Stimulated activated CD8-positive, alpha-beta memory T cell treated with anti-CD3 and anti-CD28 coated beads, Interleukin-4, amount 100 ng/mL, for 24 hours (primary cell): ENCODE data around the gene GRIK4.

Experiments
- DNase-seq: peaks from one replicate; pipeline ENCODE4 v3.0.0-alpha.2; 2020; ENCODE audit warnings: low read depth

Gene GRIK4

DNA sequence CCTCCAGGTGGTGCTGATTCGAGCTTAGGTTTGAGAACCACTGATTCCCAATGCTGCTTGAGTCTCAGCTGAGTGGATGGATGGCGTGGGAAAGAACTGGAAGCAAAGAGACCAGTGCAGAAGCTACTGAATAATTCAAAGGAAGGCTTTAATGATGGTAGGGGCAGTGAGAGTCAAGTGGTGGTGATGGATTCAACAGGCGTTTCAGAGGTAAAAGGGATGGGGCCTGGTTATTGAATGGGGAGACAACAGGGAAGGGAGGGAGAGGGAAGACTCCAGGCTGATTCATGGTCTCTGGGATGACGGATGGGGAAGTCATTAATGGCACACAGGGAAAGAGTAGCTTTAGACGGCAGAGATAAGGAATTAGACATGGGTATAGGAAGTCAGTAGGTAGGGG, 408.0 kb downstream of the GRIK4 start:
- no peak for DNase-seq

DNA sequence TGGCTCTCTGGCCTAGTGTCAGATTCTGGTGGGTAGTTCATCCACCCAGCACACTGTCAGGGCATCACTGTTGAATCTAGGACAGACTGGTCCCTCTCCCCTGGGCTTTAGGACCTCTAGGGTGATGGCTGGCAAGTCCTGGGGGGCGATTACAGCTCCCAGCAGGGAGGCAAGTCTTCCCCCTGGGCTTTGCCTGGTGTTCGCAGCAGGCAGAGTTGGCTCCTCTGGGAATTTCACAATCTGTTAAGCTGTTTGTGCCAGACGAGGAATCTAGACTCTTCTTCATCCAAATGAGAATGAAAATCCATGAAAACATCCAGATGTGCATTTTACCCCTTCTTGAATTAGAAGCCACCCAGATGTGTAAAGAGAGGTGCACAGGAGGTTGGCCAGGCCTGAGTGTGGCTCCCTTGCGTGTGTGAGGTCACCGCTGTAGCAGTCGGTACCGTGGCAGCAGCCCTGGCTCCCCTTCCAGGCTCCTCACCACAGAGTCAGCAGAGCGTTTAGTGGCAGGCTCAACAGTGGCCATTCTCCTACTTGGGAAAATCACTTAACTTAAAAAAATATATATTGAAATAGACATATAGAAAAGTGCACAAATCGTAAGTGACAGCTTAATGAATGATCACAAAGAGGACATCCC, 412.4 kb downstream of the GRIK4 start:
- DNase-seq = no peak

DNA sequence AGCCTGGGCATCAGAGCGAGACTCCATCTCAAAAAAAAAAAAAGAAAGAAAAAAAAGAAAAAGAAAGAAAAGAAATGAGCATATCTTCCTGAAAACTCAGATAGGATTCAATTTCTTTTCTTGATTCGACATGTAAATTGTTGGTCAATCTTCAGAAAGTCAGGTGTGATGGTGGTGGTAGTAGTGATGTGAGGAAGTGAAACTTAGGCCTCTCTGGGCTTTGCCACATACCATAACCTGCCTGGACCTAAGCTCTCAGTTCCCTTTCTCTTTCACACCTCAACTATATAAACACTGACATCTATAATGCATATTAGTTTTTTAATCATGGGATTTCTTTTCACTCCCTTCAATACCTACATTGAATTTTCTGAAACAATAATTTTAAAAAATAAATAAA, 414.4 kb downstream of the GRIK4 start:
- DNase-seq = no peak

DNA sequence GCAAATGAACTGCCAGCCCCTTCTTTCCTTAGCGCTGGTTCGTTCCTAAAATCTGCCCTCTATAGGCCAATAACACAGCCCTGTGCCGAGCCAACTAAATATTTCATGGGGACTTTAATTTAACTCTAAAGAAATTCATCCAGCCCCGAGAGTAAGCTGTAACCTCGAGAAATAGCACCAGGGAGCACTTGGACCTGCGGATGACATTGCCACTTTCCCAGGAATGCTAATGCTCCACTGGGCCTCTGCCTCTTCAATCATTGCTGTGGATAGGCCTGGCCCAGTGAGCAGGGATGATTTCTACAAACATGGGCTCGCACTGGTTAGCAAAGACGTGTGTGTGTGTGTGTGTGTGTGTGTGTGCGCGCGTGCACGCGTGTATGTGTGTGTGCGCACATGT, 417.1 kb downstream of the GRIK4 start:
- no peak for DNase-seq

DNA sequence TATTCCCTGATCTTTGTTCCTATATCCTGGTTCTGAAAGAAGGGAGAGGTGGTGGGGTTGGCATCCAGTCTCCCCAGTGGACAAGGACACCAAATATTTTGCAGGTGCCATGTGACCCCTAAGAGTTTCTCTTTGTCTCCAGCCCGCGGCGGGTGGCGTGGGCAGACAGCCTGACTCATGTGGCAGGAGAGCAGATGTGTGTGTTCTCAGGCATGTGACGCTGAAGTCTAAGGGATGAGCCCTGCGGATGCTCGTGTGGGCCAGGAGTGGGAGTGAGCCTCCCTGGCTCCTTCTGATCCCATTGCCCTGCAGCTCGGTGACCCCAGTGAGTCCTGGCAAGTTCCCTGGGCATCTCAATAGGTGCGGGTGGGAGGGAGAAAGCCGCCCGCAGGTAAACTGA, 417.5 kb downstream of the GRIK4 start:
- no peak for DNase-seq

DNA sequence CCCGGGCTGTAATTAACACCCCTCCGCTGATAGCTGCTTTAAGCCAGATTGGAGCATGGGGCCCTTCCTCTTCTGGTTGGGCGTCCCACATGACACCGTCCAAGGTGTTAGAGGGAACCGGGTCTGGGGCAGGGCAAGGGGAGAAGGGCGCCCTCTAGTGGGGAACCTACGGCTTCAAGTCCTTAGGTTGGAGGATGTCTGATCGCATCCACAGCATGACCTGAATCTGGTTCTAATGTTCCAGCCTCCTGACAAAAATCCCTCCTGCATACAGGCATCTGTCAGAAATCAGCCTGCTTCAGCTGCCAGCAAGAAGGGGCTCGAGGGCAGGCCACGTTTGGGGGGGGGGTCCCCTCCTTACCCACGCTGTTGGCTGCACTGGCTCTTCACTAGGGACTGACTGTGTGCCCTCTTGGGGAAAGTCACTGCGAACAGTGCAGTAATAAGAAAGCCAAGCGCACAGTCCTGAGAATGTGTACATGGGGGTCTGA, 418.2 kb downstream of the GRIK4 start:
- DNase-seq = peak; percentile 14

DNA sequence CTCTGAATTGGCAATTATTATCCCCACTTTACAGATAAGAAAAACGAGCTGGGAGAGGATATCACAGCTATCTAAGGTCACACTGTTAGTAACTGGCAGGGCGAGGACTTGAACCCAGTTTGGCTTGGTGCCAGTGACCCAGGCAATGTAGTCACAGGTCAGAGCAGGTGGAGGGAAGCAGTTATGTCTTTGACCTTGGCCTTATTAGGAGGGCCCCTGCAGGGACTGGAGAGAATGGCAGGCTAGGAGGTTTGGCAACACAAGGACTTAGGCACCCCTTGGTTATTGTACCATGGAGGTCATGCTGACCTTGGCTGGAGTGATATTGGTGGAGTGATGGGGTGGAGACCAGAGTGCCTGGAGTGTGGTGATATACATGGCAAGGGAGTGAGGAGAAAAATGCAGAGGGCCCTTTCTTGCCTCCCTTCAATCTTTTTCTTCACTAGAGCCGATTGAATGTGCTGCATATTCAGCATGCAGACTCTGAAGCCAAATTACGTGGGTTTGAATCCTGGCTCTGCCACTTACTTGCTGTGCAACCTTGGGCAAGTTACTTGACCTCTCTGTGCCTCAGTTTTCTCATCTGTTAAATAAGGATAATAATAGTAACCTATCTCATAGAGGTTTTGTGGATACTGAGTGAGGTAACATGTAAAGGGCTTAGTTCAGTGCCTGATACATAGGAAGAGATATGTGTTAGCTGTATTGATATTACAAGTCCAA, 419.7 kb downstream of the GRIK4 start:
- no peak for DNase-seq

DNA sequence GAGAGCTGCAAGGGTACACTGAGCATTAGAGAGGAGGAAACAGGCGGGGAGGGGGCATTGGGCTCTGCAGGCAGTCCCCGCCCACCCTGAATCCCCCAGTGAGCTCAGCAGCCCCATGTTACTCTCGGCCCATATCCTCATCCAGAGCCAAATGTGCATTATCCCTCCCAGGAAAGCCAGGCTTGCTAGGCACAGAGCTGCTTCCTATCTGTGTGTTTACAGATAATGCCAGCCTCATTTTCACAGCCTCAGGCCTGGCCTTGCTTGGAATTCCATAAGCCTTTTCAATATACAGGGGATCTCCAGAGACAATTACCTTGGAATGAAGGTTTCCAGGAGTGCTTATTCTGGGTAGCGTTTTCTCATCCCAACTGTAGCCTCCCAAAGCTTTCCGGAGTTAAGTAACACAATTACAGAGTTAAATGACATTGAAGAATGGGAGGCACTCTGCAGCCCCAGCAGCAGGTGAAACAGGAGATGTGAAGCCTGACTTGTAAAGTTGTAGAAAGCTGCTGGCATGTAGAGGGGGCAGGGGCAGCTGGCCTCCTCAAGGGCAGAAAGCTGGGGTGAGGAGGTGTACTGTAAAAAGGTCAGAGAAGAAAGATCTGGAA, 420.9 kb downstream of the GRIK4 start:
- no peak for DNase-seq

DNA sequence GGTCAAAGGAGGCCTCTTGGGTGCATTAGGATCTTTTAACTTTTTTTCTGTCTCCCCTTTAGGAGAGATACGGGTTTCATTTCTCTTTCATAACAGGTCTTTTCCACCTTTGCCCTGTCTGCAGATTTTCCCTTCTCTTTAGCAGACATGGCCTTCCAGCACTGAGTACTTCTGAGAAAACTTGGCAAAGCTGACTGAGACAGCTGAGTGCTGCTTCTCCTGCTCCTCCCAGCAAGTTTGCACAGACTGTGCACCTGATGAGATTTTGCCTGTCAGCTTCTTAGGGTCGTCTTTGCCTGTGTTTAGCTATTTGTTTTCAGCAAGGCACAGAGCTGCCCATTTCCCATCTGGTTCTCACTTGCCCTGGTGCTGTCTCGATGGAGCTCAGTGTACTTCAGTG, 424.8 kb downstream of the GRIK4 start:
- DNase-seq = no peak

DNA sequence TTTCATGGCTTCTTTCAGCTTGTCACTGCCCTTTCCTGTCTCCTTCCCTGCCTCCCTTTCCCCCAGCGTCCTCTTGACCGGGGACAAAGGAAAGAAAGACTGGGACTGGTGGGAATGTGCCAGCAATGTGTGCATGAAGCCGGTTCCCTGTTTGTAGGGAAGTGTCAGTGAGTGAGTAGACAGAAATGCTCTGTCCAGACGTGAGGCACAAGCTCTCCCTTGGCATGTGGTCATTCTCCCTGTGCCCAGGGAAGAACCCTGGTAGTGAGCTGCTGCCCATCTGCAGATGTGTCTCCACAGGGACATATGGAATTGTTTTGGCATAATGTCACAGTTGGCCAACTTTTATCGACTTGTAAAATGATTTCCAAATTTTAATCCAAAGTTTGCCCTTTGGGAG, 426.0 kb downstream of the GRIK4 start:
- DNase-seq = no peak

DNA sequence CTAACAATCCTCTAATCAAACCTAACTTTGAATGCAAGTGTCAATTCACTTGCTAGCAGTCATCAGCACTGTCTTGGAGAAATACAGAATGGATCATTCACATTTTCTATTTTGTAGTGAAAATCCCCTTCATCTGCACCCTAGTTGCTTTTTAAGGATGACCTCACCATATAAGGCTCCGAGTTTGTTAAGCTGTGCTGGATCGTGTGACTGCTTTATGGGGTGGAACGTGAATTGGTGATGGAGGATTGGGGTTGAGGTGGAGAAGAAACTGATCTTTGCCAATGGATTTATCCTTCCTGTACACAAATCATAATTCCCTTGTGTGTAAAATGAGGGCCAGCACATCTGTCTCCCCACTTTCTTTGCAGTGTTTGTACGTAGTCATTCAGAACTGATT, 426.7 kb downstream of the GRIK4 start:
- no peak for DNase-seq

DNA sequence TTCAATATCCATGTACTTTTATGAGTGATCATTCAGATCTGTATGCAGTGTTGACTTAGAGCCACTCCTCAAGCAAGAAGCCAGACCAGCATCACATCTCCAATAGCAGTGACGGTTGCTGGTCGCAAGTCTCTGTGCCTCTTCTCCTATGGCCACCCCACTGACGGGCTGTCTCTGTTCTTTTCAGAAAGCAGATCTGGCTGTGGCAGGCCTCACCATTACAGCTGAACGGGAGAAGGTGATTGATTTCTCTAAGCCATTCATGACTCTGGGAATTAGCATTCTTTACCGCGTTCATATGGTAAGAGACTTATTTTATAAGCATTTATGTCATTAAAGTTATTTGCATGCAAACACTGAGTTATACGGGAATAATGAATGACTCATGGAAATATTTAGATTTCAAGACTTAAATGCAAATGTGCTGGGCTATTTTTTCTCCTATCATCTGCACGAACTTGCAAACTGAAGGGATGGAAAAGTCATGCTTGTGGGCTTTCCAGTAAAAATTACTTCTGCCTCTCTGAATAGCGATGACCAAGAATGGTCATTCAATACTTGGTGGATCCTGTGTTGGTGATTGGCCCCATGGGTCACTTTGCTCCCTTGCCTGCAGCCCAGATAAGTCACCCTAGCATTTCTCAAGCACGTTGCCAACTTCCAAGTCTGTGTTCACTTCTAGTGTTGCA, 428.8 kb downstream of the GRIK4 start:
- DNase-seq = no peak

DNA sequence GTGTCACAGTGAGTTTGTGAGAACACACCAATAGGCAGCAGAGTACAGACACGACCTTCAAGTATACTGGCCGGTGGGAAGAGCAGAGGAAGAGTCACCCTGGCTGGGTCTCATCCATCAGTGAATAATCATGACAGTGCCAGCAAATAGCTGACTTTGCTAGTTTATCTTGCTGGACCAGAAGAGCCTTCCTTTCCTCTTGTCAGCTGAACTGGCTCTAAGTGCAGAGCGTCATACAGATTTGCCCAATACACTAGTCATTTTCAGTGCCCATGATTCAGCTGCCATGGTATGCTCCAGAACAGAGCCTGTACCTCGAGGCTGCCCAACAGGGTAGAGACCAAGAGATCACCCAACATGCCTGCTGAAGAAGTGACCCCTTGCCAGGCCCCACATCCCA, 429.5 kb downstream of the GRIK4 start:
- DNase-seq = no peak

DNA sequence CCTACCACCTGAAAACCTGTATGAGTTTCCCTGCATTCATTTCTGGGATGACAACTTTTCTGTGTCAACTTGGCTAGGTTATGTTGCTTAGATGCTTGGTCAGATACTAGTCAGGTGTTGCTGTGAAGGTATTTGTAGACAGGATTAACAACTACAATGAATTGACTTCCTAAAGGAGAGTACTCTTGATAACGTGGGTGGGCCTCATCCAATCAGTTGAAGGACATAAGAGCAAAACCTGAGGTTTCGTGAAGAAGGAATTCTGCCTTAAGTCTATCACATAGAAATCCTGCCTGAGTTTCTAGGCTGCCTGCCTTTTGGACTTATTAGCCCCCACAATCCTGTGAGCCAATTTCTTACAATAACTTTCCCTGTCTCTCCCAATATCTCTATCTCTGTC, 431.2 kb downstream of the GRIK4 start:
- no peak for DNase-seq

DNA sequence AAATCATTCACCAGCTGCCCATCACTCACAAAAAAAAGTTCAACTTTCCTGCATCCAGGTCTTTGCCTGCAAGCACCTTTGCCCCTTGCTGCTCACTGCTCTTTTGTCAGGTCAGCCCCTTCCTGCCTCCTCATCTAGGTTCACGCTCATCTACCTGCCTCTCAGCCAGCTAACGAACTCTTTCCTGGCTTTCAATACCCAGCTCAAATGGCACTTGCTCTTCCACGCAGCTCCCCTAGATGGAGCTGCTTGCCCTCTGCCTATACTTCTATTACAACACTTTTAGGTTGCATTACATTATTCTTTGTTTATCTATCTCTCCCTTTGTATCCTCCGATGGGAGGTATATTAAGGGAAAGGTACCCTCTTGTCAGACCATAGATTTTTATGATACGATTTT, 433.5 kb downstream of the GRIK4 start:
- no peak for DNase-seq

DNA sequence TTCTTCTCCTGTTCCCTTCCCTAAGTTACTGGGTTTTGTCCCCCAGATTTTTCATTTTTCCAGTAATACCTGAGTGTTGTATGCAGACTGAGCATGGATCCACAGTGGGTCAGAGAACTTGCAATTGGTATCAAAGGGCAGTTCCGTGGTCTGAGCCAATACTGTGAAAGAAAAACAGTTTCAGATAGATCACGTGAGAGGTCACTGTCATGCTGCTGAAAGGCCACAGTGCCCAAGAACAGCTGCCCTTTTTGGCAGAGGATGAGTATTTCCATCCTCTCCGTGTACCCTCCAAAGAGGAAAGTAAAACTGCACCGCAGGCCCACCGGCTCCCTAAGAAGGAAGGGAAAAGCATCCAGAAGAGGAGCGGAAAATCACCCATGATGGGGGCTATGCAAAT, 439.3 kb downstream of the GRIK4 start:
- DNase-seq = no peak

DNA sequence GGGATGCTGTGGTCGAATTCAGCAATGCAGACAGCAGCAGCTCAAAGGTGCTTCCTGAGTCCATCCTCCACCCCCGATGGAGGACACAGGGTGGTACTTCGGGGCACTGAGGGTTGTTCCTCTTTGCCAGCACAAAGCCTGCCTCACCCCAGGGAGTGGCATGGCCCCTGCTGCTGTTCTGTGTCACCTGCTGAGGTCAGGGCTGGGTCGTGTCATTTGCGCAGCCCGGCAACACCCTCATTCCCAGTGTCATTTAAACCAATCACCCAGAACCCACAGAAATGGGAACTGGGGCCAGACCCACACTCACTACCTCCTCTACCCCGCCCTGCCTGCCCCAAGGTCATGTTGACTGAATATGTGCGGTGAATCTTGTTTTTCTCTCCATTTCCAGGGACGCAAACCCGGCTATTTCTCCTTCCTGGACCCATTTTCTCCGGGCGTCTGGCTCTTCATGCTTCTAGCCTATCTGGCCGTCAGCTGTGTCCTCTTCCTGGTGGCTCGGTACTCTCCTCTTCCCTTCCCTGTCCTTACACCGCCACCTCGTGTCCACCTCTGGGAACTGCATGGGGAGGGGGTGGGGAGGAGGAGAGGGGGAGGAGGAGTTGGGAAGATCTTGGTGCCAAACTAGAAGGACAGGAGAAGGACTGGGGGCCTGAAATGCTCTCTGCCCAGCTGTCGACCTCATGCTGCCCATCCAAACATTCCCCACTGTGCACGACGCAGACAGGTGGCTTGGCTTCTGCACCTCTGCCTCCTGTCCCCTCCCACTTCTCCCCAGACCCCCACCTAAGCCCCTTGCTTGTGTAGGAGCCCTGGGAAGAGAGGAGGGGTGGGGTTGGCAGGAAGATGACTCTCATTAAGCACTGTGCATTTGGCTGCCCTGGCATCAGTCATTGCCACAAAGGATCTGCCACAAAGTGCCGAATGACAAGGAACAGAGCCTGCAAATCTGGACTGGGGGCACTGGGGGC, 441.2 kb downstream of the GRIK4 start:
- DNase-seq = peak; percentile 46

DNA sequence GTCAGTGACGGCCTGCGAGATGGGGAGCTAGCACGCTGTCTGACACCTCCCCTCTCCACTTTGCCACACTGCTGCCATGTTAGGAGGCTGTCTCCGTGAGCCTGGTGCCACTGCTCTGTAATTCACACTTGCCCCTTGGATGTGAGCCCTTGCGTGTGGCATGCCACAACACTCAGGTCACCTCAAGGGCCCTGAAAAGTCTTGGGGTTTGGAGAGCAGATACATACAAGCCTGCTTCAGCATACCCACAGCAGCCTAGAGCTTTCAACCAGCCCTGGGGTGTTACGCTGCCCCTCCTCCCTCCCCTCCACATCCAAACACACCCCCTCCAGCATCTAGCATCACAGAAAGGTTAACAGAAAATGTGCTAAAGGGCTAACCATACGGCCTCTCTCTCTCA, 442.8 kb downstream of the GRIK4 start:
- no peak for DNase-seq

DNA sequence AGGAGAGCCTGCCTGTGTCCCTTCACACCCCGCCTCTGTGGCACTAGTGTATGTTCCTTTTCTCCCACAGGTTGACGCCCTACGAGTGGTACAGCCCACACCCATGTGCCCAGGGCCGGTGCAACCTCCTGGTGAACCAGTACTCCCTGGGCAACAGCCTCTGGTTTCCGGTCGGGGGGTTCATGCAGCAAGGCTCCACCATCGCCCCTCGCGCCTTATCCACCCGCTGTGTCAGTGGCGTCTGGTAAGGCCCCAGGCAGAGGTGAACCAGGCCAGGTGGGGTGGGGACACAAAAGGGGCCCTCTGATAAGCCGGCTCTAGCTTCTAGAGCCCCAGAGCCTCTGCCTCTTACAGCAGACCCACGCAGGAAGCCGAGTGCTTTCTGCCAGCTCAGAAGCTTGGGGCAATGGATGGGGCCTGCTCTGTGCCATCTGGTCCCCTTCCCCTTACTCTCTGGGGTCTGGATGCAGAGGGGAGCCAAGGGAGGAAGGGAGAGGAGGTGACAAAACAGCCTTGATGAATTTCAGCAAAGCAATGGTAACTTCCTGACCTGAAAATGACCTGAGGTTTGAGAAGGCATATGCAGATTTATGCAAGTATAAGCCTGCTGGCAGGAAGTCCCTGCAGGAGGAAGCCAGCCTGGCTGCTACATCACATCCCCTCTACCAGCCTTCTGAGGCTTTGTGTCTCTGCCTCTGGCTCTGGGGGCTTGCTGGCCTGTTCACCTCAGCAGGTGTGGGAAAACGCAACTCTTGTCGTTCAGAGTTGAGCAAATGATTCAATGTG, 445.4 kb downstream of the GRIK4 start:
- DNase-seq = no peak

DNA sequence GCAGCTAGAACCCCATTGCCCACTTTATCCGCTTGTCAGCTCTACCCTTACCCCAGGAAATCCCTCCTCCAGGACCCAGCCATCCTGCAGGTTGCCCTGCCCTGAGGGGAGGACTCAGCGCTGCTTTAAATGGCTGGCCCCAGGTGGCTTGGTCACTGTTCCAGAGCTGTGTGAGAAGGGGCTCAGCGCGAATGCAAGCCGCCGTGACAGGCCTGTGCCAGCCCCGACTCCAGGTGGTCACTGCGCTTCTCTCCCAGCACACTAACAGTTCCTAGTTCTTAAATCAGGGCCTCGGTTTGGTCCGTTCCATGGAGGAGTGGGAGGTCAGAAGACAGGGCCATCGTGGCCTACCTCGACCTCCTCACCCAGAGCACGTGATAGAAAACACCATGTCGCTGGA, 446.6 kb downstream of the GRIK4 start:
- DNase-seq = no peak

DNA sequence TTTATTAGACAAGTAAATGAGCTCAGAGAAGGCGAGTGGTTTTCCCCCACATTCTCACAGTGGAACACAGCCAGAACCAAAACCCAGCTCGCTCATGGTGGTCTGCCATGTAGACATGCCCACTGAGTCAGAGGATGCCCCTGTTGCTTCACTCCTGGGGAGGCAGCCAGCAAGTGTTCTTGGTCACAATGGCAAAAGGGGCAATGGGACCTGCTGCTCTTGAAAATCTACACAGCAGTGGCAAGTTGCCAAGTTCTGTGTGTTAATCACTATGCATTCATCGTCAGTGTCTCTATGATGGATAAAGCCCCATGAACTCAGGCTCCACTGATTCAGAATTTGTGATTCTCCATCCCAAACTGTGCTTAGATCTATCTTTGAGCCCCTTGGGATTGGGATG, 447.6 kb downstream of the GRIK4 start:
- no peak for DNase-seq
